Keratinocyte (primary cell): ENCODE results near the gene MYBPC2. TPM values are rescaled to one million over a fixed set of nuclear protein-coding genes. Genes with fewer than 3 reads are reported as not detected.

Experiments
- DNase-seq: peaks from one replicate; pipeline ENCODE4 v3.0.0-alpha.2; 2011; ENCODE audit warnings: low read depth, missing footprints, low spot score
- FAIRE-seq: peaks from 2 replicates; lab custom pipeline; 2011; peaks lifted over from hg19 to GRCh38; lab: Jason Lieb, UNC
- H2AFZ ChIP-seq: 2 replicates; pipeline ENCODE4 v1.6.0; 2012; ENCODE audit warnings: low read length, control low read depth, inconsistent platforms; ENCODE audit not compliant: control insufficient read depth
- H3K27ac ChIP-seq: 2 replicates; pipeline ENCODE4 v1.5.1; 2011; ENCODE audit warnings: low read length; ENCODE audit not compliant: control insufficient read depth, insufficient read depth
- H3K27me3 ChIP-seq: 3 replicates; pipeline ENCODE4 v1.6.0; 2011; ENCODE audit warnings: low read length; ENCODE audit not compliant: control insufficient read depth, insufficient read depth; ENCODE audit errors: extremely low read depth
- H3K36me3 ChIP-seq, 2 experiments: 2 replicates in 1 of 2; 3 replicates in 1 of 2; pipeline ENCODE4 v1.5.1; 2011; ENCODE audit warnings: low read length in 2 of 2, mild to moderate bottlenecking in 1 of 2; ENCODE audit not compliant: control insufficient read depth in 2 of 2, insufficient read depth in 2 of 2; ENCODE audit errors: extremely low read depth in 1 of 2
- H3K4me1 ChIP-seq: 3 replicates; pipeline ENCODE4 v1.5.1; 2011; ENCODE audit warnings: low read length; ENCODE audit not compliant: control insufficient read depth, insufficient read depth; ENCODE audit errors: extremely low read depth
- H3K4me2 ChIP-seq: 3 replicates; pipeline ENCODE4 v1.6.0; 2011; ENCODE audit warnings: low read depth, low read length; ENCODE audit not compliant: control insufficient read depth, insufficient read depth; ENCODE audit errors: extremely low read depth
- H3K4me3 ChIP-seq, 3 experiments: fragments of 200-600 bp in 1 of 3; sonication (generic) in 1 of 3; 2 replicates in 2 of 3; 3 replicates in 1 of 3; pipeline ENCODE4 v1.5.1; 2011 to 2016; ENCODE audit warnings: low read length in 3 of 3, mild to moderate bottlenecking in 3 of 3, control low read depth in 2 of 3, inconsistent platforms in 1 of 3, low read depth in 1 of 3, mixed read lengths in 1 of 3, mixed run types in 1 of 3, moderate library complexity in 1 of 3; ENCODE audit not compliant: control insufficient read depth in 2 of 3, insufficient read depth in 2 of 3; ENCODE audit errors: extremely low read depth in 1 of 3
- H3K79me2 ChIP-seq: 2 replicates; pipeline ENCODE4 v1.6.0; 2012; ENCODE audit warnings: low read length; ENCODE audit not compliant: control insufficient read depth, insufficient read depth
- H3K9ac ChIP-seq: 3 replicates; pipeline ENCODE4 v1.6.0; 2011; ENCODE audit warnings: low read length; ENCODE audit not compliant: control insufficient read depth, insufficient read depth; ENCODE audit errors: extremely low read depth
- H3K9me1 ChIP-seq: 3 replicates; pipeline ENCODE4 v1.6.0; 2011; ENCODE audit warnings: low read length; ENCODE audit not compliant: control insufficient read depth, insufficient read depth; ENCODE audit errors: extremely low read depth
- H3K9me3 ChIP-seq: 2 replicates; pipeline ENCODE4 v1.5.1; 2012; ENCODE audit warnings: low read depth, low read length; ENCODE audit not compliant: control insufficient read depth
- H4K20me1 ChIP-seq: 3 replicates; pipeline ENCODE4 v1.6.0; 2011; ENCODE audit warnings: low read length; ENCODE audit not compliant: control insufficient read depth, insufficient read depth; ENCODE audit errors: extremely low read depth
- CTCF ChIP-seq, 3 experiments: IDR thresholded peaks in 1 of 3; conservative IDR thresholded peaks in 1 of 3; optimal IDR thresholded peaks in 1 of 3; 2 replicates in 2 of 3; 3 replicates in 1 of 3; pipeline versions ENCODE3 to v1.5.1; 2011; ENCODE audit warnings: low read length in 3 of 3, mild to moderate bottlenecking in 3 of 3, moderate library complexity in 2 of 3, control low read depth in 1 of 3, inconsistent platforms in 1 of 3; ENCODE audit not compliant: insufficient read depth in 2 of 3; ENCODE audit errors: extremely low read depth in 1 of 3
- EZH2 ChIP-seq: IDR thresholded peaks from one replicate; pipeline ENCODE4 v1.6.1; 2012; ENCODE audit warnings: inconsistent platforms, mild to moderate bottlenecking, low read length, moderate library complexity
- dilution Hi-C: fragments of 300-500 bp; cut with MboI; formaldehyde crosslinking; loops from one replicate; pipeline ENCODE4 v1.7.0; 2020; ENCODE audit warnings: low sequenced_read_pairs; ENCODE audit not compliant: extremely low pct_ligation_motif_present
- polyA plus RNA-seq, 5 experiments: library from polyadenylated mRNA; depleted of rRNA in 3 of 5; stranded (reverse) in 3 of 5; stranded (forward) in 1 of 5; unstranded in 1 of 5; fragments of >200 nt; gene quantifications; 1 replicate in 1 of 5; 2 replicates in 3 of 5; 3 replicates in 1 of 5; pipeline versions ENCODE4 v1.2.1 to v1.2.3, GENCODE V29; 2011 to 2012; ENCODE audit warnings: missing spikeins in 2 of 5, low read depth in 1 of 5, low replicate concordance in 1 of 5

The MYBPC2 gene
- polyA plus RNA-seq, 1 donor (not counting 4 experiments of a cell fraction or from before 2014, with no cell fraction given), result not detected

DNA sequence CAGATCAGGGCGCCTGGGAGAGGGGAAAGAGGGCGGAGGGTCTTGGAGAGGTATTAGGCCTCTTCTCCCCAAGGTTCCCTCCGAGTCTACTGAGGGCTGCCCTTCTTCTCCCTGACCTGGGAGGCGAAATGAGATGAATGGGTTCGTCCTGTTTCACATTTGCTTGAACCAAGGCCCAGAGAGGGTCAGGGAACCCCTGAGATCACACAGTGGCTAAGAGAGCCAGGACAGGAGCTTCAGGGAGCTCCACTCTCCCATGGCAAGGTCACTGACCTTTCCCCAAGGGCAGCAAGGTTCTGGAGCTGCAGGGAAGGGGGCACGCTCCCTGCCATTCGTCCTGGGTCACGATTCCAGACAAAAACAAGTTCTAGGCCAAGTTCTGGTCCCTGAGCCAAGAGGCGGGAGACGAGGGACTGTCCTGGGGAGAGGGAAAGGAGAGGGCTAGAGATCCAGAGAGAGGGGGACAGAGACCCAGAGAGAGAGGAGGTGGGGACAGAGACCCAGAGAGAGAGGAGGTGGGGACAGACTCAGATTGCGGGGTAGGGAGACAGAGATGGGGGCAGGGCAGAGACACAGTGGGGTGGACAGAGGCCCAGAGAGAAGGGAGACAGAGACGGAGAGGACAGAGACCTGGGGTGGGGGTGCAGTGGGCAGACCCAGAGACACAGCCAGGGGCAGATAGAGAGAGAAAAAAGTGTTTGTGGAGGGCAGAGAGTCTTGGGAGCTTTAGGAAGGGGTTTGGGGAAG, 80.5 kb downstream of the MYBPC2 start:
- H3K27me3 ChIP-seq, result peaks cover 8% of the 10 kb centered on the region
- no peak overlapping the region for H2AFZ ChIP-seq
- no peak overlapping the region for H3K27ac ChIP-seq
- DNase-seq (no peak), FAIRE-seq (no peak)
- H3K36me3 ChIP-seq, result no peaks in the 10 kb centered on the region
- H3K4me1 ChIP-seq, result peaks cover 4% of the 10 kb centered on the region
- no peaks in the 10 kb centered on the region for H3K9me1 ChIP-seq
- no peak overlapping the region for H3K9ac ChIP-seq
- H3K9me3 ChIP-seq, result no peaks in the 10 kb centered on the region
- no peak overlapping the region for H3K4me2 ChIP-seq
- dilution Hi-C loops, result no loop called here
- H3K79me2 ChIP-seq, result peaks cover 5% of the 10 kb centered on the region
- H4K20me1 ChIP-seq, result no peaks in the 10 kb centered on the region
- H3K4me3 ChIP-seq, result no peak overlapping the region
- TF ChIP-seq EZH2, result no peak
- TF ChIP-seq CTCF (optimal IDR thresholded peaks at IDR 0.05 in 1 of 3, IDR thresholded peaks at IDR 0.05 in 1 of 3, conservative IDR thresholded peaks at IDR 0.05 in 1 of 3; ENCODE audit: extremely low read depth in 1 of 3, insufficient read depth in 2 of 3, low read length in 3 of 3), result no peak

- H3K36me3 ChIP-seq, result no peaks in the 10 kb centered on the region
- no peak within 1 kb of the TSS for H2AFZ ChIP-seq
- no peaks in the 10 kb centered on the region for H3K9me3 ChIP-seq
- DNase-seq, result no peak
- H3K4me1 ChIP-seq, result peaks cover 4% of the 10 kb centered on the region
- FAIRE-seq, result no peak
- TF ChIP-seq CTCF (optimal IDR thresholded peaks at IDR 0.05 in 1 of 3, IDR thresholded peaks at IDR 0.05 in 1 of 3, conservative IDR thresholded peaks at IDR 0.05 in 1 of 3; ENCODE audit: extremely low read depth in 1 of 3, insufficient read depth in 2 of 3, low read length in 3 of 3), result no peak
- no peak for TF ChIP-seq EZH2
- H3K79me2 ChIP-seq, result peaks cover 5% of the 10 kb centered on the region
- no peak within 1 kb of the TSS for H3K4me3 ChIP-seq
- no peaks in the 10 kb centered on the region for H4K20me1 ChIP-seq
- dilution Hi-C loops, result no loop called here
- H3K9me1 ChIP-seq, result no peaks in the 10 kb centered on the region
- peaks cover 8% of the 10 kb centered on the region for H3K27me3 ChIP-seq
- H3K27ac ChIP-seq, result no peak within 1 kb of the TSS
- no peak within 1 kb of the TSS for H3K4me2 ChIP-seq
- H3K9ac ChIP-seq, result no peak within 1 kb of the TSS
These were observed 81.2 kb downstream of the MYBPC2 start, which contains the start of gene ASPDH for GRCh38 chr19:50513746-50514345. ASPDH (minus strand) TSS chr19:50513913; CDS start chr19:50513823, 90 bp downstream.
